ENCODE results near the gene IGSF9B. TPM values are rescaled to one million over a fixed set of nuclear protein-coding genes. Genes with fewer than 3 reads are reported as not detected.

The IGSF9B gene
- total RNA-seq, 1 experiment from 2014 or later, result 2.2 TPM

DNA sequence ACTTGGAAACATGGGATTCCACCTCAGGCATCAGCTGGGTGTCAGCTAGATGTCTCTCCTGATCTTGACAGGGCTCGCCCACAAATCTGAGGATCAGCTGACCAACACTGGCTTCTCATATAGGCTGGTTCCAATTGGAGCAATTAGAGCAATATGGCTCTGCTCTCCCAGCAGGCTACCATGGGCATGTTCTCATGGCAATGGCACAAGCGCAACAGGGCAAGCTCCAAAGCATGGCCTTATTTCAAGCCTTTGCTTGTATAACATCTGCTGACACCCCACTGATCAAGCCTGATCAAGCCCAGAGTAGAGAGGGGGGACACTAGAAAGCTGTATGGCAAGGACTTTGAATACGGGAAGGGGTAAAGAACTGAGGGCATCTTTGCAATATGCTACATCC, 70.7 kb downstream of the IGSF9B start:
- Histone ChIP-seq H3K4me3 (ENCODE audit: low read depth in 2 of 2, low read length in 2 of 2) (no peak overlapping the region), H3K27me3 (ENCODE audit: control insufficient read depth, insufficient read depth, low read length) (peaks cover 12% of the 10 kb centered on the region), H3K9me3 (ENCODE audit: control insufficient read depth, insufficient read depth, low read depth, low read length) (no peaks in the 10 kb centered on the region), H3K4me1 (ENCODE audit: control insufficient read depth, insufficient read depth, low read length) (no peaks in the 10 kb centered on the region), H3K27ac (ENCODE audit: low read length) (no peak overlapping the region), H3K36me3 (ENCODE audit: control insufficient read depth, insufficient read depth, low read length) (no peaks in the 10 kb centered on the region)
- ATAC-seq (no peak), DNase-seq (ENCODE audit: low read depth, low spot score) (no peak)
- in situ Hi-C loops (cut with HindIII; ENCODE audit: low pct_unique_long_range_greater_than_20kb, low sequenced_read_pairs), result no loop called here
- no peak for TF ChIP-seq TCF7L2 (IDR thresholded peaks at IDR 0.05; ENCODE audit: low read depth, low read length)
- TF ChIP-seq POLR2AphosphoS5 (IDR thresholded peaks at IDR 0.05; ENCODE audit: low read depth, low read length), result no peak
- TF ChIP-seq SIN3A (IDR thresholded peaks at IDR 0.05; ENCODE audit: borderline replicate concordance, insufficient read depth, low read depth, low read length), result no peak
- TF ChIP-seq REST (IDR thresholded peaks at IDR 0.05; ENCODE audit: insufficient read depth in 1 of 2, low read depth in 2 of 2, low read length in 1 of 2), result no peak
- TF ChIP-seq, protein P1, sequence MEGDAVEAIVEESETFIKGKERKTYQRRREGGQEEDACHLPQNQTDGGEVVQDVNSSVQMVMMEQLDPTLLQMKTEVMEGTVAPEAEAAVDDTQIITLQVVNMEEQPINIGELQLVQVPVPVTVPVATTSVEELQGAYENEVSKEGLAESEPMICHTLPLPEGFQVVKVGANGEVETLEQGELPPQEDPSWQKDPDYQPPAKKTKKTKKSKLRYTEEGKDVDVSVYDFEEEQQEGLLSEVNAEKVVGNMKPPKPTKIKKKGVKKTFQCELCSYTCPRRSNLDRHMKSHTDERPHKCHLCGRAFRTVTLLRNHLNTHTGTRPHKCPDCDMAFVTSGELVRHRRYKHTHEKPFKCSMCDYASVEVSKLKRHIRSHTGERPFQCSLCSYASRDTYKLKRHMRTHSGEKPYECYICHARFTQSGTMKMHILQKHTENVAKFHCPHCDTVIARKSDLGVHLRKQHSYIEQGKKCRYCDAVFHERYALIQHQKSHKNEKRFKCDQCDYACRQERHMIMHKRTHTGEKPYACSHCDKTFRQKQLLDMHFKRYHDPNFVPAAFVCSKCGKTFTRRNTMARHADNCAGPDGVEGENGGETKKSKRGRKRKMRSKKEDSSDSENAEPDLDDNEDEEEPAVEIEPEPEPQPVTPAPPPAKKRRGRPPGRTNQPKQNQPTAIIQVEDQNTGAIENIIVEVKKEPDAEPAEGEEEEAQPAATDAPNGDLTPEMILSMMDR (IDR thresholded peaks at IDR 0.05), result no peak
- BruUV-seq (replicated peaks), result no TSS peak
- intact Hi-C loops (cut with micrococcal nuclease; ENCODE audit: unreplicated experiment), result no loop called here
- ChIA-PET CTCF (no interaction called here), POLR2A (no interaction called here)

DNA sequence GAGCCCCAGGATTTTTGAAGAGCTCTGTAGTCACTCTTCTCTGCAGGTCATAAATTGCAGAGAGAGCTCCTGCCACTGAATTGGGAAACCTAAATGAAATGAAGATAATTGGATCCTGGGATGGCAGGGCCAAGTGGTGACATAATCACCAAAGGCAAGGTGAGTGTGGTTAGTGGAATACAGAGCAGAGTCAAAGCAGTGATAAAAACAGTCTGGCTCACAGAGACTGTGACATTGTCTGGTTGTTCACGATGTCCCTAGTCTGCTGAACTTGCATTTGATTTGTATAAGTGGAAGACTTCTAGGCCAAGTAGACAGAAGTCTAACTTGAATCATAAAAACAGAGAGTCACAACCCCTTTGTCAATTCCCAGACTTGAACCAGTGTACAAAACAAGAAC, 84.6 kb downstream of the IGSF9B start:
- DNase-seq (ENCODE audit: low read depth, low spot score) (no peak), ATAC-seq (no peak)
- H3K4me3 ChIP-seq (ENCODE audit: low read depth in 2 of 2, low read length in 2 of 2), result no peak overlapping the region
- H3K27ac ChIP-seq (ENCODE audit: low read length), result no peak overlapping the region
- ChIA-PET CTCF (no interaction called here), POLR2A (no interaction called here)
- H3K9me3 ChIP-seq (ENCODE audit: control insufficient read depth, insufficient read depth, low read depth, low read length), result no peaks in the 10 kb centered on the region
- no TSS peak for BruUV-seq (replicated peaks)
- TF ChIP-seq TCF7L2 (IDR thresholded peaks at IDR 0.05; ENCODE audit: low read depth, low read length), result no peak
- H3K4me1 ChIP-seq (ENCODE audit: control insufficient read depth, insufficient read depth, low read length), result no peaks in the 10 kb centered on the region
- in situ Hi-C loops (cut with HindIII; ENCODE audit: low pct_unique_long_range_greater_than_20kb, low sequenced_read_pairs), result no loop called here
- intact Hi-C loops (cut with micrococcal nuclease; ENCODE audit: unreplicated experiment), result no loop called here
- H3K27me3 ChIP-seq (ENCODE audit: control insufficient read depth, insufficient read depth, low read length), result no peaks in the 10 kb centered on the region
- no peaks in the 10 kb centered on the region for H3K36me3 ChIP-seq (ENCODE audit: control insufficient read depth, insufficient read depth, low read length)

DNA sequence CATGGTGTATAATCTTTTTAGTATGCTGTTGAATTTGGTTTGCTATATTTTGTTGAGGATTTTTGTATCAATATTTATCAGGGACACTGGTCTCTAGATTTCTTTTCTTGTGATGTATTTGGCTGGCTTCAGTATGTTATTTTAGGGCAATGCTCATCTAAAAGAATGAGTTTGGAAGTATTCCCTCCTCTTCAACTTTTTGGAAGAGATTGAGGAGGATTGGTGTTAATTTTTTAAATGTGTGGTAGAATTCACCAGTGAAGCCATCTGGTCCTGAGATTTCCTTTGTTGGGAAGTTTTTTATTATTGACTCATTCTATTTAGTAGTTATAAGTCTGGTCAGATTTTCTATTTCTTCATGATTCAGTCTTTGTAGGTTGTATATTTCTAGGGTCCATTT, 89.3 kb downstream of the IGSF9B start:
- no TSS peak for BruUV-seq (replicated peaks)
- ATAC-seq (no peak), DNase-seq (ENCODE audit: low read depth, low spot score) (no peak)
- ChIA-PET CTCF (no interaction called here), POLR2A (no interaction called here)
- Histone ChIP-seq H3K27ac (ENCODE audit: low read length) (no peak overlapping the region), H3K9me3 (ENCODE audit: control insufficient read depth, insufficient read depth, low read depth, low read length) (no peaks in the 10 kb centered on the region), H3K27me3 (ENCODE audit: control insufficient read depth, insufficient read depth, low read length) (no peaks in the 10 kb centered on the region), H3K36me3 (ENCODE audit: control insufficient read depth, insufficient read depth, low read length) (no peaks in the 10 kb centered on the region), H3K4me3 (ENCODE audit: low read depth in 2 of 2, low read length in 2 of 2) (no peak overlapping the region), H3K4me1 (ENCODE audit: control insufficient read depth, insufficient read depth, low read length) (no peaks in the 10 kb centered on the region)
- no peak for TF ChIP-seq POLR2AphosphoS5 (IDR thresholded peaks at IDR 0.05; ENCODE audit: low read depth, low read length)
- TF ChIP-seq REST (IDR thresholded peaks at IDR 0.05; ENCODE audit: insufficient read depth in 1 of 2, low read depth in 2 of 2, low read length in 1 of 2), result no peak
- TF ChIP-seq, protein P1 (IDR thresholded peaks at IDR 0.05), result no peak
- no peak for TF ChIP-seq TCF7L2 (IDR thresholded peaks at IDR 0.05; ENCODE audit: low read depth, low read length)
- TF ChIP-seq SIN3A (IDR thresholded peaks at IDR 0.05; ENCODE audit: borderline replicate concordance, insufficient read depth, low read depth, low read length), result no peak
- in situ Hi-C loops (cut with HindIII; ENCODE audit: low pct_unique_long_range_greater_than_20kb, low sequenced_read_pairs), result no loop called here
- intact Hi-C loops (cut with micrococcal nuclease; ENCODE audit: unreplicated experiment), result no loop called here

All from Panc1 (cell line).